ENCODE data around the gene PDE4B.

Gene PDE4B

DNA sequence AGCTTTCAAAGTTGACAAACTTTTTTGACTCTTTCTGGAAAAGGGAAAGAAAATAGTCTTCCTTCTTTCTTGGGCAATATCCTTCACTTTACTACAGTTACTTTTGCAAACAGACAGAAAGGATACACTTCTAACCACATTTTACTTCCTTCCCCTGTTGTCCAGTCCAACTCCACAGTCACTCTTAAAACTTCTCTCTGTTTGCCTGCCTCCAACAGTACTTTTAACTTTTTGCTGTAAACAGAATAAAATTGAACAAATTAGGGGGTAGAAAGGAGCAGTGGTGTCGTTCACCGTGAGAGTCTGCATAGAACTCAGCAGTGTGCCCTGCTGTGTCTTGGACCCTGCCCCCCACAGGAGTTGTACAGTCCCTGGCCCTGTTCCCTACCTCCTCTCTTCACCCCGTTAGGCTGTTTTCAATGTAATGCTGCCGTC lies 580.5 kb downstream of the PDE4B start:
- DNase-seq = no peak

DNA sequence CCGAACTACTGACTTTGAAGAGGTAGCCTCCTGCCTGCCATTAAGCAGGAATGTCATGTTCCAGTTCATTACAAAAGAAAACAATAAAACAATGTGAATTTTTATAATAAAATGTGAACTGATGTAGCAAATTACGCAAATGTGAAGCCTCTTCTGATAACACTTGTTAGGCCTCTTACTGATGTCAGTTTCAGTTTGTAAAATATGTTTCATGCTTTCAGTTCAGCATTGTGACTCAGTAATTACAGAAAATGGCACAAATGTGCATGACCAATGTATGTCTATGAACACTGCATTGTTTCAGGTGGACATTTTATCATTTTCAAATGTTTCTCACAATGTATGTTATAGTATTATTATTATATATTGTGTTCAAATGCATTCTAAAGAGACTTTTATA lies 581.5 kb downstream of the PDE4B start:
- no peak for DNase-seq

DNA sequence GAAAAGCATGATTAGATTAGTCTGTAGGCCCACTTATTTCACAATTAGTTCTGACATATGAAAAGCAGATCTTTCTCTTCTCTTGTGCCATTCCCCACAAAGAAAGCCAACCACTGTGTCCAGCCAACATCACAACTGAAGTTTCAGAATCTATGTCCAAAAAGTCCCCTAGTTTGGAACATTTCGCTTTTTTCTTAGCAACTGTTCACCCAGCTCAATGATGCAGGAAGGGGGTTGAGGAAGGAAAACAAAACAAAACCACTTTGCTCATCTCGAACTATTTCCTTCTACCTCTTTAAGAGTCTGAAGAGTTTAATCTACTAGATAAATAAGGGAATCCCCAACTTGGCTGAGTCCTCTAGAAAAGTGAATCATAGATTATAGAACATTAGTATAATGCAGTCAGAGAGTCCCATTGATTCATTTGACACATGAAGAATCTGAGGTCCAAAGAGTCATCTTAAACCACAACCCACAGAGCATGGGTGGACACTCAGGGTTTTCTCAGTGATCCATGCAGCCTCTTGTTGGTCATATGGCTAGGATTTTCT lies 581.9 kb downstream of the PDE4B start:
- peak; percentile 41 for DNase-seq

DNA sequence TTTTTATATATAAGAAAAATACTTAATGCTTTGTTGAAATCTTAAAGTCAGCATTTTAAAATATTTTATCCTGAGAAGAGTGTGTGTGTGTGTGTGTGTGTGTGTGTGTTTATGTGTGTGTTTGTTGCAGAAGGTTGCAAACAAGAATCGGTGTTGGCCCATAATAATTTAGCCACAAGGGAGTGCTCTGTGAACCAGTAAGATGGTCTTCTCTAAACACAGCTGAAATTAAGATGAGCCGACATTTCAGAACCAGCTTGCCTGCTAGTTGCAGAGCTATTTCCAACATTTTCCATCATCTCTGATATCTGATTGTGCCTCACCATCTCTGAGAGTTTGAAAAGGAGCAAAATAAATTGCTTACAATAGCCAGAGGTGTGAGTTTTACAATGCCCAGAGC lies 582.4 kb downstream of the PDE4B start:
- DNase-seq = no peak

DNA sequence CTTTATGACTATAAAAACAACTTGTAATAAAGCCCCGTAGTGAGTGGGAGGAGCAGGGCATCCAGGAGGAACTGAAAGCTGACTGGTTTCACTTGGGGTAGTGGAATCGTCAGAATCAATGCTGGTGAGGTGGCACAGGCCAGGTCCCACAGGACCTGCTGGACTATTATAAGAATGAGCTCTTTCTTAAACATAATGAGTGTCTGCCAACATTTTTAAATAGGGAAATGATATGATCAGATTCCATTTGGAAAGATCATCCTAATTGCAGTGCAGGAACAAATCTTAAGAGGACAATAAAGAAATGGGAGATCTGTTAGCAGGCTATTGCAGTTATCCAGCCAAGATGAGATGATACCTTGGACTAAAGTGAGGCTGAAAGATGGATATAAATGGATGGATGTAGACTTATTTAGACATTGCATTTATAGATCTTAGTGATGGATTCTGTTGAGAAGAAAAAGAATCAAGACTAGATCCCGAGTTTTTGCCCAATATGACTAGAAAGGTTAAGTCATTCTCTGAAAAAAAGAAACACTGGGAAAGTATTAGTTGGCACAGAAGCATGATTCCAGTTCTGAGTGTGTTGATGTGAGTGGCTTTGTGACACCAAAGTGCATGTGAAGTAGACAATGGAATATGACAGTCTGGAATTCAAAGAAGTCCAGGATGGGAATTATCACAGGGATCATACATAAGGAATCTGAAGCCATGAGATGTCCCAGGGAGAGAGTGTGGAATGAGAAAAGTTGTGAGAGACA lies 587.9 kb downstream of the PDE4B start:
- DNase-seq = peak; percentile 81

DNA sequence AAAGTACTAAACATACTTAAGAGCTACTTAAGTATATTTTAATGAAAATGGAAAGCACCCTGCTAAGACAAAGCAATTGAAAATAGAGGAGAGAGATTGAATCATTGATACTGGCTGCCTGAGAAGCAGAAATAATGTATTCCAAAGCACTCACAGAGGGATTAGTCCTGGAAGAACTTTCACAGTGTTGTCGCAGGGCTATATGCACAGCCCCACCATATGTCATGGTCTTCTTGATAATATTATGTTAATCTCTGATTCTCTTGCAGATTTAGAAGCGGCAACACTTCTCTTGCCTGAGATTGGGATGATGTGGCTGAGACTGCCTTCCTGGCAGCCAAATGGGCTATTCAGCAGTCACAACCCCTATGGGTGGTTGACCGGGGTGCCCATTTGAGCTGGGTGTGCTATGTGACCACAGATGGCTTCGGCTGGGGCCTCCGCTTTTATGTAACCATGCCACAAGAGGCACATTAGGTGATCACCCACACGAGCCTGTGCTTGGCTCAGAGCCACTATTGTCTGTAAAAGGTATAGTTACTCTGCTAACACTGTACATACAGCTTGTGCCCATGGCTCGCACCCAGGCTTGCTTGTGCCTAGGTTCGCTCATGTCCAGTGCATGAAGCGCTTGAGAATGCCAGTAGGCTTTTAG lies 589.1 kb downstream of the PDE4B start:
- DNase-seq = no peak

DNA sequence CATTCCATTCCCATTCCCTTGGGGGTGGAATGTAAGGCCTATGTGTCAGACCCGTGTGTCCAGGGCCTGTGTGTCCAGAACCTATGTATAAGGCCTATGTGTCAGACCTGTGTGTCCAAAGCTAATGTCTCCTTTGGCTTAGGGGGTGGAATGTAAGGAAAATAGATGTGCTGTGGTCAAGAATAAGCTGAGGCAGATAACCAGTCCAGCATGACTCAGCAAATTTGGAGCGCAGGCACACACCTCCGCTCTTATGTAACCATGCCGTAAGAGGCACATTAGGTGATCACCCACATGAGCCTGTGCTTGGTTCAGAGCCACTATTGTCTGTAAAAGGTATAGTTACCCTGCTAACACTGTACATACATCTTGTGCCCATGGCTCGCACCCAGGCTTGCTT lies 590.5 kb downstream of the PDE4B start:
- no peak for DNase-seq

GRCh38 chr1:66383611-66384010 lies 590.9 kb downstream of the PDE4B start:
- DNase-seq = no peak

GRCh38 chr1:66384258-66384921 lies 591.7 kb downstream of the PDE4B start:
- no peak for DNase-seq

DNA sequence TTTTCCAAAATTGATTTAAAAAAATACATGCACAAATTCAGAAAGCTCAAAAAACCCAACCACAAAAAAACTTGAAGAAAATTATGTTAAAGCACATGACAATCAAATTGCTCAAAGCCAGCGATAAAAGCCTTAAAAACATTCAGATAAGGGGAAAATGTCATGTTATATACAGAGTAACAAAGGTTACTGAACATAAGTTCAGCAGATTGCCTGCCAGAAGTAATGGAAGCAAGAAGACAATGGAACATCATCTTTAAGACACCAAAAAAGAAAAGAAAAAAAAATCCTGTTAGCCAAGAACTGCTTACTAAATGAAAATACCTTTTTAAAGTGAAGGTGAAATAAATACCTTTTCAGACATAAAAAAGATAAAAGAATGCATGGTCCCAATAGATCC lies 594.0 kb downstream of the PDE4B start:
- no peak for DNase-seq

GRCh38 chr1:66388913-66389312 lies 596.2 kb downstream of the PDE4B start:
- DNase-seq = no peak

GRCh38 chr1:66393586-66394287 lies 601.0 kb downstream of the PDE4B start:
- peak; percentile 31 for DNase-seq

DNA sequence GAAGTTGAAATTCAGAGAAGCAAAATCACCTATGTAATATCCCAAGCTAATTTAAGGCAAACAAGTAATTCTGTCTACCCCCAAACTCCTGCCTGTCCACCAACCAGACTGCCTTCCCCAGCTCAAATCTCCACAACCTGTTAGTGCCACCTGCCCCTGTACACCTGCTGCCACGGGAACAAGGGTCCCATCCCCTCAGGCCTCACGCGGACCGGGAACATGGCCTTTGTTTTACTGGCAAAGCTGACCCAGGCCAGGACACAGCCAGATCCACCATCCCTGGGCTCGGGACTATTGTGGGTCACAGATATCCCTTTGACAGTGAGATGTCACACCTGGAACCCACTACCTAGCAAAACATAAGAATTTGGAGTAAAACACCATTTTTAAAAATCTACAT lies 601.9 kb downstream of the PDE4B start:
- no peak for DNase-seq

DNA sequence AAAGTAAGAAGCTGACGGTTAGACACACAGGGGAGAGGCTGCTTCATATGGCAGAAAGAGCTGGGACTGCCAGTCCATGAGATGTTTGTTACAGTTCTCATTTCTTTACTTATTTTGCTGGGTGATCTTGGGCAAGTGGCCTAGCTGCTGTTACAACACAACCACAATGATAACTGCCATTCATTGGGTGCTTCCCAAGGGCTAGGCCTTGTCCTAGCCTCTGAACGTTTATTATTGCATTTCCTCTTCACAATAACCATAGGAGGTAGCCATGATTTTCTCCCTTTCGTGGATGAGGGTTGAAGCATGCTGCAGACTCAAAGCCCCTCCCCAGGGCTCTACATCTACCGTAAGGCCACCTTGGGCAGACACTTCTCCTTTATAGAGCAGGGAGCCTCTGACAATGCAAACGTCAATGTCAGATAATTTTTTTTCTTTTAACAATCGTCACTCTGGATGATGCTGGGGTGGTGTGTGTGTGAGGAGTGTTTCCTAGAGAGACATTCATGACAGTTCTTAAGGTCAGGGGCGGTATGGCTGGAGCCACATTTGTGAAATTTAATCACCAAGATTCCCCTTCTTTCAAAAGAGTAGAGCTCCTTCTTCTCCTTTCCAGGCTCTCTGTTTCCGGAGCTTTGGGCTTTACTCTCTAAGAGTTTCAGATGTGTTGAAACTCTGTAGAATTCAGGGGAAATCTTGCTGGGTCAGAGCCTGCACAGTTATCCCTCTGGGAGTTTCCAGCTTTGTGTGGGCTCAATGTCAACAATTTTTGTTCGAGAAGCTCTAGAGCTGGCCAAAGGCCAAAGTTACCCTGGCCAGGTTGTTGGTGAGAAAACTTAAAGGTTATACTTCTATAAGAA lies 602.7 kb downstream of the PDE4B start:
- DNase-seq = peak; percentile 68

GRCh38 chr1:66396212-66396890 lies 603.7 kb downstream of the PDE4B start:
- peak; percentile 33 for DNase-seq

GRCh38 chr1:66397192-66397591 lies 604.5 kb downstream of the PDE4B start:
- DNase-seq = no peak

- no peak for DNase-seq
Measured at GRCh38 chr1:66399888-66400529, 607.3 kb downstream of the PDE4B start.

- no peak for DNase-seq
Measured at GRCh38 chr1:66400660-66401059, 608.0 kb downstream of the PDE4B start.

- DNase-seq = no peak
Measured at GRCh38 chr1:66401244-66401643, 608.5 kb downstream of the PDE4B start.

- DNase-seq = peak; percentile 78
Measured at GRCh38 chr1:66402194-66402593, 609.5 kb downstream of the PDE4B start.
